ENCODE data around the gene EREG.

DNA sequence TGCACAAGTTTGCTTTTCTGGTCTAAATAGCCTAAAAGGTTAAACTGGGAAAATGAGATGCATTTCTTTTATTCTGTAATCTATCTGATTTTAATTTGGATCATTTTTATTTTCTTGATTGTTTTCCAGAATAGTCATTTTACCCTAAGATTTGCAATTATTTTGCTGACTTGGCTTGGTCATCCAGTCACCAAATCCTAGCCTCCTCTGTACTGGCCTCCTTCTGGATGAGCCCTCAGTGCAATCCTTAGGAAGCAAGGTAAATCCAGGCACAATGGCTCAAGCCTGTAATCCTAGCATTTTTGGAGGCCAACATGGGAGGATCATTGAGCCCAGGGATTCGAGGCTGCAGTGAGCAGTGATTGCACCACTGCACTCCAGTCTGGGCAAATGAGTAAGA, 9.2 kb downstream of the EREG start:
- TF ChIP-seq CTCF (IDR thresholded peaks at IDR 0.05): no peak
- TF ChIP-seq POLR2A (IDR thresholded peaks at IDR 0.05): no peak
- TF ChIP-seq POLR2AphosphoS5 (IDR thresholded peaks at IDR 0.05): no peak
